ENCODE measurements around the gene PRG3. TPM values are rescaled to one million over a fixed set of nuclear protein-coding genes. Genes with fewer than 3 reads are reported as not detected.
"Not testable (repeated sequence)": the region's sequence is repeated elsewhere in the genome, so short reads cannot be mapped to it uniquely, and the experiment has no call there.

Gene PRG3
- total and polyA plus RNA-seq, 3 experiments from 2014 or later, result not detected

GRCh38 chr11:57407010-57407920, 26.3 kb upstream of the PRG3 start:
- H3K36me3 ChIP-seq (ENCODE audit: insufficient read depth, low read length), result peaks cover 8% of the 10 kb centered on the region
- CTCF ChIA-PET, result no interaction called here
- no peaks in the 10 kb centered on the region for H3K9me3 Mint-ChIP-seq
- H3K27me3 ChIP-seq (ENCODE audit: insufficient read depth, low read length, poor library complexity, severe bottlenecking), result no peaks in the 10 kb centered on the region
- no peak overlapping the region for H3K4me3 ChIP-seq (ENCODE audit: low read length)
- no peaks in the 10 kb centered on the region for H3K9me3 ChIP-seq (ENCODE audit: low read length)
- H3K36me3 Mint-ChIP-seq, result peaks cover 10 to 60% (median 24%) of the 10 kb centered on the region in 3 donors
- peaks cover 9 to 13% (median 9%) of the 10 kb centered on the region in 3 donors for H3K4me1 Mint-ChIP-seq
- POLR2A ChIA-PET, result no interaction called here
- no peak for DNase-seq
- H3K4me3 Mint-ChIP-seq, result no peak overlapping the region
- no peak overlapping the region for H3K27ac ChIP-seq (ENCODE audit: low read depth, low read length)
- no peaks in the 10 kb centered on the region for H3K4me1 ChIP-seq (ENCODE audit: insufficient read depth, low read length)
- peak overlapping the region in 5 of 8 donors; percentile 42 to 73 (median 61) for H3K27ac Mint-ChIP-seq
- H3K27me3 Mint-ChIP-seq, result no peaks in the 10 kb centered on the region

GRCh38 chr11:57406337-57406904, 25.5 kb upstream of the PRG3 start:
- no peaks in the 10 kb centered on the region for H3K9me3 Mint-ChIP-seq
- Histone ChIP-seq H3K4me1 (ENCODE audit: insufficient read depth, low read length) (no peaks in the 10 kb centered on the region), H3K4me3 (ENCODE audit: low read length) (no peak overlapping the region), H3K27me3 (ENCODE audit: insufficient read depth, low read length, poor library complexity, severe bottlenecking) (no peaks in the 10 kb centered on the region), H3K27ac (ENCODE audit: low read depth, low read length) (no peak overlapping the region), H3K9me3 (ENCODE audit: low read length) (no peaks in the 10 kb centered on the region), H3K36me3 (ENCODE audit: insufficient read depth, low read length) (peaks cover 8% of the 10 kb centered on the region)
- peak overlapping the region in 4 of 8 donors; percentile 18 to 70 (median 54) for H3K27ac Mint-ChIP-seq
- ChIA-PET CTCF (no interaction called here), POLR2A (no interaction called here)
- peaks cover 10 to 53% (median 20%) of the 10 kb centered on the region in 3 donors for H3K36me3 Mint-ChIP-seq
- no peak overlapping the region for H3K4me3 Mint-ChIP-seq
- H3K27me3 Mint-ChIP-seq, result no peaks in the 10 kb centered on the region
- peaks cover 9 to 13% (median 9%) of the 10 kb centered on the region in 3 donors for H3K4me1 Mint-ChIP-seq
- no peak for DNase-seq

GRCh38 chr11:57405271-57405860, 24.4 kb upstream of the PRG3 start:
- H3K4me3 Mint-ChIP-seq, result no peak overlapping the region
- Histone ChIP-seq H3K4me1 (ENCODE audit: insufficient read depth, low read length) (no peaks in the 10 kb centered on the region), H3K9me3 (ENCODE audit: low read length) (no peaks in the 10 kb centered on the region), H3K27me3 (ENCODE audit: insufficient read depth, low read length, poor library complexity, severe bottlenecking) (no peaks in the 10 kb centered on the region), H3K36me3 (ENCODE audit: insufficient read depth, low read length) (peaks cover 8% of the 10 kb centered on the region), H3K4me3 (ENCODE audit: low read length) (no peak overlapping the region), H3K27ac (ENCODE audit: low read depth, low read length) (no peak overlapping the region)
- peak overlapping the region in 2 of 8 donors; percentile 70 to 80 for H3K27ac Mint-ChIP-seq
- H3K9me3 Mint-ChIP-seq, result no peaks in the 10 kb centered on the region
- no peak for DNase-seq
- H3K27me3 Mint-ChIP-seq, result no peaks in the 10 kb centered on the region
- ChIA-PET POLR2A (interaction anchor here (0.6 kb wide), 1 partner anchor 304 kb away, joined by 8 read pairs; no protein-coding TSS in a partner anchor), CTCF (no interaction called here)
- H3K36me3 Mint-ChIP-seq, result peaks cover 5 to 47% (median 20%) of the 10 kb centered on the region in 3 donors
- peaks cover 9 to 13% (median 9%) of the 10 kb centered on the region in 3 donors for H3K4me1 Mint-ChIP-seq

- no peak for DNase-seq
- Mint-ChIP-seq H3K27me3 (no peaks in the 10 kb centered on the region), H3K27ac (no peak overlapping the region), H3K4me3 (no peak overlapping the region), H3K36me3 (peaks cover 5 to 32% (median 17%) of the 10 kb centered on the region in 3 donors), H3K9me3 (no peaks in the 10 kb centered on the region), H3K4me1 (peaks cover 9 to 13% (median 9%) of the 10 kb centered on the region in 3 donors)
- no peaks in the 10 kb centered on the region for H3K4me1 ChIP-seq (ENCODE audit: insufficient read depth, low read length)
- no peak overlapping the region for H3K4me3 ChIP-seq (ENCODE audit: low read length)
- no peaks in the 10 kb centered on the region for H3K27me3 ChIP-seq (ENCODE audit: insufficient read depth, low read length, poor library complexity, severe bottlenecking)
- ChIA-PET POLR2A (no interaction called here), CTCF (interaction anchor here (2.1 kb wide), 1 partner anchor 54 kb away, joined by 4 read pairs; no protein-coding TSS in a partner anchor)
- peaks cover 4% of the 10 kb centered on the region for H3K36me3 ChIP-seq (ENCODE audit: insufficient read depth, low read length)
- no peaks in the 10 kb centered on the region for H3K9me3 ChIP-seq (ENCODE audit: low read length)
- no peak overlapping the region for H3K27ac ChIP-seq (ENCODE audit: low read depth, low read length)
Measured at GRCh38 chr11:57403802-57404147, 22.8 kb upstream of the PRG3 start.

GRCh38 chr11:57403003-57403801, 22.3 kb upstream of the PRG3 start:
- H3K36me3 ChIP-seq (ENCODE audit: insufficient read depth, low read length); H3K27me3 ChIP-seq (ENCODE audit: insufficient read depth, low read length, poor library complexity, severe bottlenecking); H3K27ac ChIP-seq (ENCODE audit: low read depth, low read length); H3K4me3 Mint-ChIP-seq; H3K27me3 Mint-ChIP-seq; POLR2A ChIA-PET; DNase-seq; H3K27ac Mint-ChIP-seq; H3K4me1 ChIP-seq (ENCODE audit: insufficient read depth, low read length); H3K9me3 Mint-ChIP-seq; H3K9me3 ChIP-seq (ENCODE audit: low read length); H3K4me3 ChIP-seq (ENCODE audit: low read length): not testable (repeated sequence)
- Mint-ChIP-seq H3K36me3 (peaks cover 5 to 26% (median 17%) of the 10 kb centered on the region in 3 donors), H3K4me1 (peaks cover 9 to 13% (median 9%) of the 10 kb centered on the region in 3 donors)
- CTCF ChIA-PET, result interaction anchor here (2.1 kb wide), 1 partner anchor 54 kb away, joined by 4 read pairs; no protein-coding TSS in a partner anchor

- ChIA-PET POLR2A (no interaction called here), CTCF (interaction anchor here (2.1 kb wide), 1 partner anchor 55 kb away, joined by 4 read pairs; no protein-coding TSS in a partner anchor)
Measured at GRCh38 chr11:57402188-57403002, 21.4 kb upstream of the PRG3 start.

GRCh38 chr11:57399972-57400578, 19.1 kb upstream of the PRG3 start:
- Histone ChIP-seq H3K27ac (ENCODE audit: low read depth, low read length) (no peak overlapping the region), H3K36me3 (ENCODE audit: insufficient read depth, low read length) (no peaks in the 10 kb centered on the region), H3K27me3 (ENCODE audit: insufficient read depth, low read length, poor library complexity, severe bottlenecking) (no peaks in the 10 kb centered on the region), H3K9me3 (ENCODE audit: low read length) (no peaks in the 10 kb centered on the region), H3K4me1 (ENCODE audit: insufficient read depth, low read length) (no peaks in the 10 kb centered on the region), H3K4me3 (ENCODE audit: low read length) (no peak overlapping the region)
- Mint-ChIP-seq H3K36me3 (peaks cover 0 to 2% (median 0%) of the 10 kb centered on the region in 3 donors), H3K4me3 (no peak overlapping the region), H3K9me3 (no peaks in the 10 kb centered on the region), H3K27ac (no peak overlapping the region), H3K27me3 (no peaks in the 10 kb centered on the region), H3K4me1 (no peaks in the 10 kb centered on the region)
- ChIA-PET CTCF (interaction anchor here (1.6 kb wide), 1 partner anchor 58 kb away, joined by 4 read pairs; no protein-coding TSS in a partner anchor), POLR2A (no interaction called here)
- no peak for DNase-seq

More at GRCh38 chr11:57402188-57403002, 21.4 kb upstream of the PRG3 start:
- Histone ChIP-seq H3K4me3 (ENCODE audit: low read length) (no peak overlapping the region), H3K4me1 (ENCODE audit: insufficient read depth, low read length) (no peaks in the 10 kb centered on the region), H3K27ac (ENCODE audit: low read depth, low read length) (no peak overlapping the region), H3K9me3 (ENCODE audit: low read length) (no peaks in the 10 kb centered on the region), H3K27me3 (ENCODE audit: insufficient read depth, low read length, poor library complexity, severe bottlenecking) (no peaks in the 10 kb centered on the region), H3K36me3 (ENCODE audit: insufficient read depth, low read length) (no peaks in the 10 kb centered on the region)
- Mint-ChIP-seq H3K9me3 (no peaks in the 10 kb centered on the region), H3K4me3 (no peak overlapping the region), H3K4me1 (peaks cover 9 to 12% (median 9%) of the 10 kb centered on the region in 3 donors), H3K27me3 (no peaks in the 10 kb centered on the region), H3K27ac (no peak overlapping the region), H3K36me3 (peaks cover 5 to 18% (median 10%) of the 10 kb centered on the region in 3 donors)
- DNase-seq, result no peak
